CD4-positive, alpha-beta T cell treated with Interleukin-6 at 100 ng/mL for 8 hours (primary cell): ENCODE data around the gene IFT88.
"Not testable (repeated sequence)": the region's sequence is repeated elsewhere in the genome, so short reads cannot be mapped to it uniquely, and the experiment has no call there.

ENCODE experiments used
- DNase-seq: peaks from one replicate; pipeline ENCODE4 v3.0.0-alpha.2; 2020; ENCODE audit warnings: mixed read lengths, low spot score

IFT88 gene

DNA sequence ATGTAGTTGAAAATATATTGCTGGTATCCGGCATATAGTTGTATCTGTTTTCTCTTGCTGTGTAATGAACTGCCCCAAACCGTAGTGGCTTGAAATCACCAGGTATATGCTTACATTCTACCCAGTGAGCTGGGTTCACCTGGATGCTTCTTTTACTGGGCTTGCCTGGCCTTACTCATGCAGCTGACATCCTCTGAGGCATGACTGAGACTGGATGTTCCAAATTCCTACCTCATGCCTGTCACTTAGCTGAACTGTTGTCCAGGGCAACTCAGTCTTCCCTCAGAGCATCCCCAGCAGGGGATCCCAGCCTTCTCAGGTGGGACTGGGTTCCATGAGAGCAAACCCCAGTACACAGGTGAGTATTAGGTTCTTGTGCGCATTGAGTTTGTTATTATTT is 66.8 kb downstream of the IFT88 start:
- no peak for DNase-seq

GRCh38 chr13:20636079-20636478 is 69.1 kb downstream of the IFT88 start:
- DNase-seq, result no peak

GRCh38 chr13:20637811-20638210 is 70.9 kb downstream of the IFT88 start:
- no peak for DNase-seq

DNA sequence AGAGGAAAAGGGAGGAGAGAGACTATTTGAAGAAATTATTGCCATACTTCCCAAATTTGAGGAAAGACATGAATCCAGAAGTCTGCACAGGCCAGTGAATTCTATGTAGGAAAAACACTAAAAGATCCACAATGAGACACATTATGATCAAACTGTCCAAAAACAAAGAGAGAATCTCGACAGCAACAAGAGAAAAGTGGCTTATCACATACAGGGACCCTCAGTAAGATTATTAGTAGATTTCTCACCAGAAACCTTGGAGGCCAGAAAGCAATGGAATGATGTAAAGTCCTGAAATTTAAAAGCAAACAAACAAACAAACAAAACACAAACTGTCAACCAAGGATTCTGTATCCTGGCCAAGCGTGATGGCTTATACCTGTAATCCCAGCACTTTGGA is 80.8 kb downstream of the IFT88 start:
- no peak for DNase-seq

DNA sequence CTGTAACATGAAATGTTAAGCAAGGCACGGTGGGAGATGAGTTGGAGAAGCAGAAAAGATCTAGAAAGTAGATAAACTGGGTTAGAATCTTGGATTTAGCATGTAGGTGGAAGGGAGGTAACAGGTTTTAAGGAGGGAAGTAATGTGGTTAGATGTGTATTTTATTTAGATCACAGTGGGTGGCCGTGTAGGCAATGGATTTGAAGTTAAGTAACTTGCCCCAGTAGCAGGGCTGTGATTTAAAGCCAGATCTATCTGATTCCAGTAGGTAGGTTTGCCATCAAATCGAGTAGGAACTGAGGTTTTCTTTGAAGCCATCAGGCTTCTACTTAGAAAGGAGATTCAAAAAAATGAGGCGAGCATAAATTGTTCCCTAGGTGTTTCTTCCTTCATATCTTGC is 86.0 kb downstream of the IFT88 start:
- no peak for DNase-seq

GRCh38 chr13:20654156-20654555 is 87.2 kb downstream of the IFT88 start:
- DNase-seq, result no peak

DNA sequence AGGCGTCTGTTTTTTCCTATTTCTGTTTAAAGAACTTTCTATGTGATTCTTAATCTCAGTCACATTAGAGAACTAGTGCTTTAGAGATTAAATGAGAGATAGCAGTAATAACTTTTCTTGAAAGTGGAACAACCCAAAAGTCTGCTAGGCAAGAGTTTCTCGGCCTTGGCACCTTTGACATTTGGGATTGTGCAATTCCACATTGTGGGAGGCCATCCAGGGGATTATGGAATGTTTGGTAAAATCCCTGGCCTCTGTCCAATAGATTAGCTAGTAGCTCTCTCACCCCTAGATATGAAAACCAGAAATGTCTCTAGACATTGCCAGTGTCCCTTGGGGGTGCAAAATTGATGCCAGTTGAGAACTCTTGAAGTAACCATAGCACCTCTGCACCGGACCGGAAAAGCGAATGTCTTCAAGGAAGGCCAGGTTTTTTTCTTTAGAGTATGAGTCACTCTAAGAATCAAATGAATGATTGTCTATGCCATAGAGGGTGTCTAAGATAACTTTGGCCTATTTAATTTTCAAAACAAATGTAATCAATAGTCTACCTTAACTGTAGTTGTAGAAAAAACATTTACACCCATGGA is 91.6 kb downstream of the IFT88 start:
- DNase-seq, result no peak

DNA sequence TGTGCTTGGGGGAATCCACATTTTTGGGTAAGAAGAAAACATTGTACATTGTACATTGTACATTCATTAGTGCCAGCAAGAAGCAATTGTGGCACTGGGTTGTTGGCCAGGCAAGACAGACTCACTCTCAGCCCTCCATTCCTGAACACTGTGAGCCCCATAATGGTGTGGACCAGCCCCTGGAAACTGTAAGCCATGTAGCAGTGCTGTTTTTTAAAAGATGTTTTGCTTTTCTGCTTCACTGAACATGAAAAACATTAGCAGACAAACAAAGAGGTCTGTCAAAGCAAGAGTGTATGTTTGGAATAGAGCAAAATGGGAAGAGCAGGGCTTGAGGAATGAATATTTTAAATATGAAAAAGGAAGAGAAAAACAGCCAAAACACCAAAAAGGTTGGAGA is 97.4 kb downstream of the IFT88 start:
- DNase-seq, result no peak

- no peak for DNase-seq
Measured at GRCh38 chr13:20666948-20667347, 100.0 kb downstream of the IFT88 start.

DNA sequence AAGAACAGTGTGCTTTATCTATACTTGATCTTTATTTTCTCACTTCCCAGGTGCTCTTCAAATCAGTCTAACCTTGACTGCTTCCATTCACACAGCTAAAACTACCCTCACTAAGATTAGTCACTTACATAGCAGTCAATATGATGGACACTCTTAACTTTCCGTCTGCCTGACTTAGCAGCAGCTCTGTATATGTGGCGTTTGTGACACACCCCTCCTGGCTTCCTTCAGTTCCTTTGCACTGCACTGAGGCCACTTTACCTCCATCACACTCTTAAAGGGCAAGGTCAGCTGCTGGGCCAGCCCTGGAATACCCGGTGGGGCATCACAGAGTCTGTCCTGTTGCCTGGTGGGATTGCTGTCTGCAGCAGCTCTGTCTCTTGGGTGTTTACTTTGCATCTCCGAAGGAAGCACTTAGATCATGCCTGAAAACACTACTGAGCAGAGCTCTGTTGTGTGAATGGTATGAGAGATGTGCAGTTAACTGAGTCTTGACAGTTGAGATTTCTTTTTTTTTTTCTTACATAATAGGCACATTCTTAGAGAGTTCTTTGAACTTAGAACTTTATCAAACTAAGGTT is 101.0 kb downstream of the IFT88 start:
- DNase-seq, result no peak

DNA sequence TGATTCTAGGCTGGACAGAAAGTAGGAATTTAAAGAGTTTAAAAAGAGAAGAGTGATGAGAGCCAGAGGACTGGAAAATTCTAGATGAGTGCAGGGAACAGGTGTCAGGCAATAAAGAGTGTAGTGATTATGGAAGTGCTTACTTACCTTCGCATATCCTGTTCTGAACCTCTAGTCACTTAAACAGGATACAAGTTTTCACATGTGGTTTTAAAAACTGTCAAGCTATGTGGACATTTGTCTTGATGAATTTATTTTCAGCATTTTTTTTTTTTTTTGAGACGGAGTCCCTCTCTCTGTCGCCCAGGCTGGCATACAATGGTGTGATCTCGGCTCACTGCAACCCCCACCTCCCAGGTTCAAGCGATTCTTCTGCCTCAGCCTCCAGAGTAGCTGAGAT is 102.2 kb downstream of the IFT88 start:
- no peak for DNase-seq

DNA sequence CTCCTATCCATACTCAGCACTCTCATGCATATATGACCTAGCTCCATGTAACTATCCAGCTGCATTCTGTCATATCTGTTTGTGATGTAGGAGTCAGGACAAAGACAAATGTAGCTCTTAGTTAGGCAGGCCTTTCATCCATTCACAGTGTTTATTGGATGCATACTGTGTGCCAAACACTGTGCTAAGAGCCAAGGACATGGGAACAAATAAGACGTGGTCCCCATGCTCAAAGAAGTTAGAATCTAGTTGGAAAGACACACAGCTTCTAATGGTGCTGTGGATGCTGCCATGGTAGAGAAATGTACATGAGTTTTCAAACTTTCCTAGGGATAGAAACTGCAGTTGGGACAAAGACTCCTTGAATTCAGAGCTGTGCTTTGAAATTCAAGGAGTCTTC is 104.8 kb downstream of the IFT88 start:
- DNase-seq, result no peak

GRCh38 chr13:20672772-20673171 is 105.8 kb downstream of the IFT88 start:
- no peak for DNase-seq

DNA sequence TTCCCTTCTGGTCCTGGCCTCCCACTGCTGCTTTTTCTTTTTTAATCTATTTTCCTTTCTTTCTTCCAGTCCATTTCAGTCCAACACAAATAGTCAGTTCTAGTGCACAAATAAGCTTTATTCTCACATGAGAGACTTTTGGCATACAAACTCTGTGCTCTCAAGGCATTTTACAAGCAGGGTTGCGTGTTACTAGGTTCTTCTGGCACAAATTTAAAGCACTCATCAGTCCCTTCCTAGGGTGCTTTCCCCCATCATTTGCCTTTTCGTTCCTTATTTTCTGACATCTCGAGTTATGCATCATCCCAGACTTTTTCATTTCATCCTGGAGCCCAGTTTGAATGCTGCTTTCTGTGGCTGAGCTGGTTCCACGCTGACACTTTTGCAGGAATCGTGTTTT is 106.8 kb downstream of the IFT88 start:
- DNase-seq, result no peak

- no peak for DNase-seq
Measured at GRCh38 chr13:20676213-20676612, 109.3 kb downstream of the IFT88 start.

DNA sequence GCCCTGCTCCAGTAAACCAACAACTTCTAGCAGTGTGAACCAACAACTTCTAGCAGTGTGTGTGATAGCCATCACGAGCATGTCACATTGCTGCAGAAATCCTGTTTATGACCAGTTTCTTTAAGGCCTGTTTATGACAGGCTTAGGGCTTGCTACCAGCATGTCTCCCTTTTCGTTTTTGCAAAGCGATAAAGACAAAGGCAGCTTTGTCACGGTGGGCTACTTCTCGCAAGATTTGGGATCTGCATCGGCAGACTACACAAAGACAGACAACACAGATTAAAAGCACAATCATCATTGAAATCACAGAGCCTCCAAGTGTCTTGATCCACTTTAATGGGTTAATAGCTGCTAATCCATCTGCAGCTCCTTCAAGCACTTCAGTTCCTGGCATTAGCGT is 111.6 kb downstream of the IFT88 start:
- DNase-seq, result not testable (repeated sequence)

DNA sequence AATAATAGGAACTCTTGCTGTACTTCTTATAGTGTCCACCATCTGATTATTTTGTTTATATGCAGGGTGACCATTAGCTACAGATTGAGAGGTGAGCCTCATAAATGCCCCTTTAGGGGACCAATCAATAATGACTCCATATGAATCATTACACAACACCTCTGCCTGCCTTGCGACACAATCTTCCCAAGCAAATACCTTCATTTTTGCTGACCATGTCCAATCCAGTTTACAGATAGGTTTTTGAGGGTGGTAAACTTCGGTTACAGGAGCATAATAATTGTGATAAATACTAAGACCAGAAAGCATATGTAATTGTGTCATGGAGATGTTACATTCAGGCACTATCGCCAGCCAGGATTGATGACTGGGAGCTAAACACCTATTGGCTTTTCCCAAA is 112.9 kb downstream of the IFT88 start:
- DNase-seq, result no peak

GRCh38 chr13:20680416-20681080 is 113.6 kb downstream of the IFT88 start:
- no peak for DNase-seq

DNA sequence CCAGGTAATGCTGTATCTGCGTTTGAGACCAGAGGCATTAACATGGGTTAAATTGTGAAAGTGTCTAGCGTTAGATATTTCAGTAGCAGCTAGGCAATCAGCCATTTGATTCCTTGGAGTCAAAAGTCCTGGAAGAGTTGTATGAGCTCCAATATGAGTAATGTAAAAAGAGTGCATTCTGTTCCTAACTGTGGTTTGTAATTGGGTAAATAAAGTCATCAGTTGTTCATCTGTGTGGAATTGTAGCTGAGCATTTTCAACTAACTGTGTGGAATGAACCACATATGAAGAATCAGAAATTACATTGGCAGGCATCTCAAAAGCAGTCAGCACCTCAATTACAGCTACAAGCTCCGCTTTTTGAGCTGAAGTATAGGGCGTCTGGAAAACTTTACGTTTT is 114.5 kb downstream of the IFT88 start:
- DNase-seq, result not testable (repeated sequence)

DNA sequence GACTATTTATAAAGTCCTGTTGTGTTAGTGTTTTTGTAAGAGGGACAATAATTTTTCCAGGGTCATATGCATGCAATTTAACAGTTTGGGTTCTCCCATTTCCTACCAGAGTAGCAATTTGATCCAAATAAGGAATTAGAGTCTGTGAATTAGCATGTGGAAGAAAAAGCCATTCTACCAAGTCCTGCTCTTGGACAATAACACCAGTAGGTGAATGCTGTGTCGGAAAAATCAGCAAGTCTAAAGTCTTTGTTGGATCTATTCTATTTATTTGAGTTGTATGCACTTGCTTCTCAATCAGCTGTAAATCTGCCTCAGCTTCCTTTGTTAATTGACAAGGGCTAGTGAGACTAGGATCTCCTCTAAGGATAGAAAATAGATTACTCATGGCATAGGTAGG is 115.1 kb downstream of the IFT88 start:
- DNase-seq, result no peak

DNA sequence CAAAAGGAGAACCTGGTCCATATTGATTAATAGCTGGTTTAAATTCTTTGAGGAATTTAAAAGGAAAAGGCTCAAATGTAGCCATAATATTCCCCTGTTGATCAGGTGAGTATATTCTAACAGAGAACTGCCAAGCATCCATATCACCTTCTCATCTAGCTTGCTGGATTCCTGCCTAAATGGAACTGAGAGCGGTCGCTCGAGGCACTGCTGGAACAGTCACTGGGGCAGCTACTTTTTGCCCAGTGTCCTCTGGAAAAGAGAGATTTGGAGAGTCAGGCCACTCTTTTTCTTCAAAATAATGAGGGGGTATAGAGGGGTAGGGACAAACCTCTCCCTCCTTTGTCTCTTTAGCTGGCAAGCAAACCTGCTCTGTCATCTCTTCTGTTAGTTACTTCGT is 117.1 kb downstream of the IFT88 start:
- DNase-seq, result no peak

GRCh38 chr13:20684546-20684945 is 117.6 kb downstream of the IFT88 start:
- no peak for DNase-seq

GRCh38 chr13:20685092-20685491 is 118.1 kb downstream of the IFT88 start:
- no peak for DNase-seq

GRCh38 chr13:20686167-20686566 is 119.2 kb downstream of the IFT88 start:
- DNase-seq, result no peak
